ENCODE data around the gene ADIPOR2. TPM values are rescaled to one million over a fixed set of nuclear protein-coding genes. Genes with fewer than 3 reads are reported as not detected.
A peak's percentile ranks its signal among the peaks of the same experiment; 100 is the strongest.

Gene ADIPOR2
- total and polyA plus RNA-seq, 10 of the 15 experiments (the other 5 are each of a cell fraction or from before 2014, with no cell fraction given) = 8.6 to 65.0 (median 38.0) TPM

DNA sequence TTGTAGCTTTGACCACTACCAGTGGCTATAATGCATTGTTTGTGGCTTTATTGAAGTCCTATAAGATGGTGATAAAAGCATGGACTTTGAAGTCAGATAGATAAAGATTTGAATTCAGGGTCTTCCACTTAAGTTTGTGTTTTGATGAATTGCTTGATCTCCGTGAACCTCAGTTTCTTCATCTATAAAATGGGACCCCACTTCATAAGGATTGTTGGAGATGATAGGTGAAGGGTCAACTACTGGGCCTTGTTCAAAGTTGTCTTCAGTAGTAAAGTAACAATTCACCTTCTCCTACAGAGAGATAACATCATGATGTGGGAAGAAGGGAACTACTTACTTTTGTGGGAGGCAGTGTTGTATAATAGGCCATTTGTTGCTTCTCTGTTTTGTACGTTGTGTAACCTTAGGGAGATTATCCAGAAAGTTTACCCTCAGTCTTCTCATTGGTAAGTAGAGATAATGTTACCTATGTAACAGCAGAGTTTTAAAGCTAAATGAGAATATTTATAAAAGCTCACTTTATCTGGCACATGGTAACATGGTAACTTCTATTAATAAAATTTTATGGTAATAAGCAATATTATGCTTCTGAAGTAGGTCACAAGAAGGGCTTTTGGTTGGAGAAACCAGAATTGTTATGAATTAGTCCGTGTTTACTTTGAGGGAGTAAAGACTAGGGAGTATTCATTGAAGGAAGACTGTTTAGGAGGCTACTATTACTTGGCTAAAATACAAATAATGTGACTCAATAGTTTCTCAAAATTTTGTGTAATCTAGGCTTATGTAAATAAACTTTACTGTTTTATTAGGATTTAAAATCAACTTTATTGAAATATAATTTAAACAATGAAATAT, 15.1 kb downstream of the ADIPOR2 start:
- H3K27ac ChIP-seq (ENCODE audit: control insufficient read depth, insufficient read depth) = no peak overlapping the region
- ATAC-seq (no peak), FAIRE-seq (peak; percentile 44), DNase-seq (ENCODE audit: low read depth, low spot score) (no peak)
- no peak overlapping the region for H3K4me3 ChIP-seq
- peaks cover 76% of the 10 kb centered on the region for H3K79me2 ChIP-seq (ENCODE audit: control insufficient read depth, insufficient read depth, low read length)
- no peak for TF ChIP-seq SUPT20H (IDR thresholded peaks at IDR 0.05; ENCODE audit: borderline replicate concordance, control insufficient read depth, low read depth, low read length)
- no peak for TF ChIP-seq FOS (IDR thresholded peaks at IDR 0.05; ENCODE audit: borderline replicate concordance, extremely low read depth, insufficient read length)
- TF ChIP-seq CBFB (IDR thresholded peaks at IDR 0.05; ENCODE audit: low read depth) = no peak
- TF ChIP-seq CREM (IDR thresholded peaks at IDR 0.05; ENCODE audit: low read depth) = no peak
- TF ChIP-seq RBBP5 (conservative IDR thresholded peaks at IDR 0.05) = no peak
- in situ Hi-C loops (cut with MboI) (no loop called here), intact Hi-C loops (cut with micrococcal nuclease; ENCODE audit: unreplicated experiment) (no loop called here)
- SMC1A ChIA-PET (ENCODE audit: uncharacterized antibody, unreplicated experiment) = interaction anchor here (0.5 to 1.2 kb wide), 2 partner anchors 9 to 883 kb away, joined by 3 read pairs; no protein-coding TSS in a partner anchor
- CTCF ChIA-PET = interaction anchor here (1.1 to 2.1 kb wide), 2 partner anchors 8 to 18 kb away, joined by 4 to 12 read pairs; no protein-coding TSS in a partner anchor
- 97% methylated on average over 3 of the region's 3 CpGs for WGBS (ENCODE audit: insufficient coverage, insufficient replicate concordance, low lambda C conversion rate, missing lambda C conversion rate)
- peaks cover 1% of the 10 kb centered on the region for H3K9me3 ChIP-seq (replicated peaks; ENCODE audit: control insufficient read depth, insufficient read depth, low read length)
- no peak overlapping the region for H2AFZ ChIP-seq (ENCODE audit: control insufficient read depth, low read depth, low read length)
- no peaks in the 10 kb centered on the region; a peak in 1 of 4 replicates for H3K36me3 ChIP-seq (ENCODE audit: control insufficient read depth in 2 of 2, insufficient read depth in 2 of 2, low read length in 1 of 2)
- H4K20me1 ChIP-seq (ENCODE audit: control insufficient read depth, insufficient read depth) = no peaks in the 10 kb centered on the region
- peaks cover 11% of the 10 kb centered on the region; the same call in 1 of the 2 replicates for H3K4me1 ChIP-seq (ENCODE audit: control insufficient read depth, insufficient read depth, low read length)
- no peaks in the 10 kb centered on the region for H3K27me3 ChIP-seq (replicated peaks in 1 of 2; ENCODE audit: control insufficient read depth in 2 of 2, insufficient read depth in 2 of 2, low read length in 1 of 2)
- POLR2A ChIA-PET = interaction anchor here (0.5 kb wide), 1 partner anchor 47 kb away, joined by 3 read pairs; no protein-coding TSS in a partner anchor
- BruUV-seq (replicated peaks) = no TSS peak
- H3K9ac ChIP-seq (ENCODE audit: control insufficient read depth, insufficient read depth, low read length) = no peak overlapping the region
- H3K4me2 ChIP-seq (ENCODE audit: control insufficient read depth, insufficient read depth) = no peak overlapping the region
- RAD21 ChIA-PET (ENCODE audit: unreplicated experiment) = no interaction called here

GRCh38 chr12:1706632-1706980, 15.7 kb downstream of the ADIPOR2 start:
- Histone ChIP-seq H3K4me1 (ENCODE audit: control insufficient read depth, insufficient read depth, low read length) (peaks cover 11% of the 10 kb centered on the region; the same call in 1 of the 2 replicates), H4K20me1 (ENCODE audit: control insufficient read depth, insufficient read depth) (no peaks in the 10 kb centered on the region), H3K4me3 (no peak overlapping the region), H3K4me2 (ENCODE audit: control insufficient read depth, insufficient read depth) (no peak overlapping the region), H3K9me3 (replicated peaks; ENCODE audit: control insufficient read depth, insufficient read depth, low read length) (peaks cover 1% of the 10 kb centered on the region), H3K36me3 (ENCODE audit: control insufficient read depth in 2 of 2, insufficient read depth in 2 of 2, low read length in 1 of 2) (no peaks in the 10 kb centered on the region; a peak in 1 of 4 replicates), H3K27me3 (replicated peaks in 1 of 2; ENCODE audit: control insufficient read depth in 2 of 2, insufficient read depth in 2 of 2, low read length in 1 of 2) (no peaks in the 10 kb centered on the region), H3K27ac (ENCODE audit: control insufficient read depth, insufficient read depth) (no peak overlapping the region), H2AFZ (ENCODE audit: control insufficient read depth, low read depth, low read length) (no peak overlapping the region), H3K79me2 (ENCODE audit: control insufficient read depth, insufficient read depth, low read length) (peaks cover 74% of the 10 kb centered on the region), H3K9ac (ENCODE audit: control insufficient read depth, insufficient read depth, low read length) (no peak overlapping the region)
- SMC1A ChIA-PET (ENCODE audit: uncharacterized antibody, unreplicated experiment) = interaction anchor here (1.2 to 1.8 kb wide), 3 partner anchors 9 to 284 kb away, joined by 3 to 9 read pairs (median 3); no protein-coding TSS in a partner anchor
- in situ Hi-C loops (cut with MboI) = no loop called here
- 35% methylated on average over 1 of the region's 1 CpG for WGBS (ENCODE audit: insufficient coverage, insufficient replicate concordance, low lambda C conversion rate, missing lambda C conversion rate)
- RAD21 ChIA-PET (ENCODE audit: unreplicated experiment) = no interaction called here
- FAIRE-seq = no peak
- intact Hi-C loops (cut with micrococcal nuclease; ENCODE audit: unreplicated experiment) = no loop called here
- POLR2A ChIA-PET = no interaction called here
- peak; percentile 41 for TF ChIP-seq RUNX3 (IDR thresholded peaks at IDR 0.05; ENCODE audit: low read length)
- no peak for TF ChIP-seq RELA (IDR thresholded peaks at IDR 0.05; ENCODE audit: borderline replicate concordance, partially characterized antibody)
- TF ChIP-seq POU2F2 (IDR thresholded peaks at IDR 0.05; ENCODE audit: borderline replicate concordance, low read depth, low read length) = peak; percentile 92; the same call in 2 of the 3 replicates
- no peak for DNase-seq (ENCODE audit: low read depth, low spot score)
- peak; percentile 76 for ATAC-seq
- CTCF ChIA-PET = interaction anchor here (1.3 to 2.1 kb wide), 4 partner anchors 9 to 84 kb away, joined by 3 to 12 read pairs (median 6); no protein-coding TSS in a partner anchor
- no TSS peak for BruUV-seq (replicated peaks)

Measured in GM12878 (cell line).